Measurements from ENCODE around the gene PTRHD1. TPM values are rescaled to one million over a fixed set of nuclear protein-coding genes. Genes with fewer than 3 reads are reported as not detected.

PTRHD1 gene
- polyA plus RNA-seq, 1 donor from 2014 or later, result 33.6 TPM

GRCh38 chr2:24824071-24824588, 30.9 kb upstream of the PTRHD1 start:
- Histone ChIP-seq H3K27ac (ENCODE audit: low read length) (no peak overlapping the region), H3K27me3 (ENCODE audit: insufficient read depth, low read depth, low read length) (no peaks in the 10 kb centered on the region), H3K9me2 (ENCODE audit: insufficient read depth, low read length) (no peaks in the 10 kb centered on the region), H2AFZ (ENCODE audit: low read depth, low read length) (no peak overlapping the region), H3K4me2 (ENCODE audit: low read length) (no peak overlapping the region), H3K9me3 (ENCODE audit: low read length) (no peaks in the 10 kb centered on the region), H3K79me2 (replicated peaks; ENCODE audit: insufficient read depth, low read length) (no peaks in the 10 kb centered on the region), H3F3A (ENCODE audit: insufficient read depth, low read length, poor library complexity, severe bottlenecking) (no peaks in the 10 kb centered on the region), H4K20me1 (ENCODE audit: insufficient read depth) (no peaks in the 10 kb centered on the region), H3K9ac (ENCODE audit: low read length) (no peak overlapping the region), H3K4me3 (ENCODE audit: low read length) (no peak overlapping the region), H3K36me3 (ENCODE audit: insufficient read depth, low read length) (no peaks in the 10 kb centered on the region)
- TF ChIP-seq SMC3 (conservative IDR thresholded peaks at IDR 0.05; ENCODE audit: poor library complexity), result no peak
- TF ChIP-seq RAD21 (conservative IDR thresholded peaks at IDR 0.05), result no peak
- no peak for TF ChIP-seq MXI1 (conservative IDR thresholded peaks at IDR 0.05; ENCODE audit: poor library complexity, severe bottlenecking)
- TF ChIP-seq REST (IDR thresholded peaks at IDR 0.05; ENCODE audit: borderline replicate concordance), result no peak
- no peak for TF ChIP-seq EZH2 (IDR thresholded peaks at IDR 0.05; ENCODE audit: borderline replicate concordance, insufficient read depth, low read length, poor library complexity, severe bottlenecking)

DNA sequence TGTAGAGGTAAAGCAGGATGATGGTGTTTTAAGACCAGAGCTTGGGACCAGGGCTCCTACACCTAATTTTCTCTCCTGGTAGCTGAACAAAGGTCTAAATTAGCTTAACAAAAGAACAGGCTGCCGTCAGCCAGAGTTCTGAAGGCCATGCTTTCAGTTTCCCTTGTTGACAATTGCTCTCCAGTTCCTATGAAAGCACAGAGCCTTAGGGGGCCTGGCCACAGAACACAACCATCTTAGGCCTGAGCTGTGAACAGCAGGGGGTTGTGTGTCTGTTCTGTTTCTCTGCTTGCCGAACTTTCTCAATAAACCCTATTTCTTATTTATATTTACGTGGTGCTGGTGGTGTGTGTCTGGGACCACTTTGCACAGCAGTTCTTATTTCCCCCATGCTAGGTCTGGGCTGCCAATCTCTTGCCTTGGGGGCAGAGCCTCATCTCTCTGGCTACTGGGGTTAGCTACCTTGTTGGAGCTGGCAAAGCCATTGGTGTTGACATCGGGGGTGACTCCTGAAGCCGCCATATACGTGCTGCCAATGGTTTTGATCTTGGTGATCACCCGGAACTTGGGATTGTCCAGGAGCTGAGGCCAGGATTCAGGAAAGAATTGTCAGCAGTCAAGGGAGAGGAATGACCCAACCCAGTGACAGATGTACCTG, 29.0 kb upstream of the PTRHD1 start:
- Histone ChIP-seq H3K9ac (ENCODE audit: low read length) (no peak overlapping the region), H3K27ac (ENCODE audit: low read length) (no peak overlapping the region), H3K36me3 (ENCODE audit: insufficient read depth, low read length) (no peaks in the 10 kb centered on the region)

More for the DNA sequence above, 29.0 kb upstream of the PTRHD1 start:
- TF ChIP-seq POLR2AphosphoS5 (IDR thresholded peaks at IDR 0.05) (no peak), EP300 (conservative IDR thresholded peaks at IDR 0.05; ENCODE audit: poor library complexity, severe bottlenecking) (no peak), REST (IDR thresholded peaks at IDR 0.05; ENCODE audit: borderline replicate concordance) (no peak)
- TF ChIP-seq, protein P1, sequence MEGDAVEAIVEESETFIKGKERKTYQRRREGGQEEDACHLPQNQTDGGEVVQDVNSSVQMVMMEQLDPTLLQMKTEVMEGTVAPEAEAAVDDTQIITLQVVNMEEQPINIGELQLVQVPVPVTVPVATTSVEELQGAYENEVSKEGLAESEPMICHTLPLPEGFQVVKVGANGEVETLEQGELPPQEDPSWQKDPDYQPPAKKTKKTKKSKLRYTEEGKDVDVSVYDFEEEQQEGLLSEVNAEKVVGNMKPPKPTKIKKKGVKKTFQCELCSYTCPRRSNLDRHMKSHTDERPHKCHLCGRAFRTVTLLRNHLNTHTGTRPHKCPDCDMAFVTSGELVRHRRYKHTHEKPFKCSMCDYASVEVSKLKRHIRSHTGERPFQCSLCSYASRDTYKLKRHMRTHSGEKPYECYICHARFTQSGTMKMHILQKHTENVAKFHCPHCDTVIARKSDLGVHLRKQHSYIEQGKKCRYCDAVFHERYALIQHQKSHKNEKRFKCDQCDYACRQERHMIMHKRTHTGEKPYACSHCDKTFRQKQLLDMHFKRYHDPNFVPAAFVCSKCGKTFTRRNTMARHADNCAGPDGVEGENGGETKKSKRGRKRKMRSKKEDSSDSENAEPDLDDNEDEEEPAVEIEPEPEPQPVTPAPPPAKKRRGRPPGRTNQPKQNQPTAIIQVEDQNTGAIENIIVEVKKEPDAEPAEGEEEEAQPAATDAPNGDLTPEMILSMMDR (IDR thresholded peaks at IDR 0.05; ENCODE audit: poor library complexity, severe bottlenecking), result no peak
- Histone ChIP-seq H3K4me2 (ENCODE audit: low read length) (no peak overlapping the region), H3K9me2 (ENCODE audit: insufficient read depth, low read length) (no peaks in the 10 kb centered on the region), H3K27me3 (ENCODE audit: insufficient read depth, low read depth, low read length) (no peaks in the 10 kb centered on the region), H2AFZ (ENCODE audit: low read depth, low read length) (no peak overlapping the region), H3K79me2 (replicated peaks; ENCODE audit: insufficient read depth, low read length) (no peaks in the 10 kb centered on the region), H3K9me3 (ENCODE audit: low read length) (no peaks in the 10 kb centered on the region), H3F3A (ENCODE audit: insufficient read depth, low read length, poor library complexity, severe bottlenecking) (no peaks in the 10 kb centered on the region), H3K4me3 (ENCODE audit: low read length) (no peak overlapping the region), H4K20me1 (ENCODE audit: insufficient read depth) (no peaks in the 10 kb centered on the region)

Data from neural cell (in vitro differentiated cells).